GM21381 (cell line): ENCODE results near the gene SEC23A.
"Not testable (repeated sequence)": the region's sequence is repeated elsewhere in the genome, so short reads cannot be mapped to it uniquely, and the experiment has no call there.

Experiments used
- ATAC-seq: cut with Tn5 transposase; IDR thresholded peaks from one replicate; pipeline ENCODE4 v1.9.1; 2021; ENCODE audit warnings: mild to moderate bottlenecking, moderate library complexity; ENCODE audit not compliant: unreplicated experiment

Gene SEC23A

GRCh38 chr14:39034481-39035296, 68.3 kb downstream of the SEC23A start:
- no peak for ATAC-seq

GRCh38 chr14:39033371-39033770, 69.7 kb downstream of the SEC23A start:
- no peak for ATAC-seq

- no peak for ATAC-seq
Observed at GRCh38 chr14:39030209-39030608, 72.8 kb downstream of the SEC23A start.

- no peak for ATAC-seq
Observed at GRCh38 chr14:39029789-39030188, 73.2 kb downstream of the SEC23A start.

- ATAC-seq = no peak
Observed at GRCh38 chr14:39028620-39029019, 74.4 kb downstream of the SEC23A start.

GRCh38 chr14:39025810-39026627, 77.0 kb downstream of the SEC23A start:
- ATAC-seq = no peak

GRCh38 chr14:39025250-39025809, 77.7 kb downstream of the SEC23A start:
- no peak for ATAC-seq

GRCh38 chr14:39023939-39024871, 78.8 kb downstream of the SEC23A start:
- ATAC-seq = no peak

- not testable (repeated sequence) for ATAC-seq
Observed at GRCh38 chr14:39017096-39018016, 85.7 kb downstream of the SEC23A start.

- ATAC-seq = no peak
Observed at GRCh38 chr14:39016733-39017095, 86.3 kb downstream of the SEC23A start.

- no peak for ATAC-seq
Observed at GRCh38 chr14:39015964-39016577, 87.0 kb downstream of the SEC23A start.

GRCh38 chr14:39015360-39015961, 87.6 kb downstream of the SEC23A start:
- ATAC-seq = peak; percentile 79

GRCh38 chr14:39014460-39014859, 88.6 kb downstream of the SEC23A start:
- ATAC-seq = no peak

GRCh38 chr14:39008965-39009364, 94.1 kb downstream of the SEC23A start:
- not testable (repeated sequence) for ATAC-seq

GRCh38 chr14:39006721-39007410, 96.2 kb downstream of the SEC23A start:
- no peak for ATAC-seq

- no peak for ATAC-seq
Observed at GRCh38 chr14:39005044-39005880, 97.8 kb downstream of the SEC23A start.

GRCh38 chr14:38999949-39000348, 103.1 kb downstream of the SEC23A start:
- no peak for ATAC-seq
